ENCODE results near the gene ZIC5.

Gene ZIC5

GRCh38 chr13:99975626-99976025 is 4.1 kb upstream of the ZIC5 start:
- no peak for DNase-seq

GRCh38 chr13:99974939-99975561 is 3.5 kb upstream of the ZIC5 start:
- DNase-seq = no peak

GRCh38 chr13:99974296-99974938 is 2.9 kb upstream of the ZIC5 start:
- no peak for DNase-seq

GRCh38 chr13:99973808-99974185 is 2.2 kb upstream of the ZIC5 start:
- DNase-seq = no peak

- no peak for DNase-seq
Observed at GRCh38 chr13:99973163-99973807, 1.7 kb upstream of the ZIC5 start.

GRCh38 chr13:99972190-99972731 is 694 bp upstream of the ZIC5 start:
- DNase-seq = no peak

- DNase-seq = no peak
Observed at GRCh38 chr13:99970651-99971575, 654 bp downstream of the ZIC5 start.

GRCh38 chr13:99969919-99970650 is 1.5 kb downstream of the ZIC5 start:
- peak; percentile 69 for DNase-seq

GRCh38 chr13:99969453-99969918 is 2.1 kb downstream of the ZIC5 start:
- no peak for DNase-seq

GRCh38 chr13:99968521-99969452 is 2.8 kb downstream of the ZIC5 start:
- DNase-seq = no peak

- DNase-seq = no peak
Observed at GRCh38 chr13:99967869-99968520, 3.6 kb downstream of the ZIC5 start.

- DNase-seq = no peak
Observed at GRCh38 chr13:99967498-99967868, 4.1 kb downstream of the ZIC5 start.

- DNase-seq = no peak
Observed at GRCh38 chr13:99966064-99966805, 5.3 kb downstream of the ZIC5 start.

- no peak for DNase-seq
Observed at GRCh38 chr13:99965329-99966000, 6.1 kb downstream of the ZIC5 start.

GRCh38 chr13:99963816-99964339 is 7.7 kb downstream of the ZIC5 start:
- DNase-seq = no peak

GRCh38 chr13:99962242-99962641 is 9.3 kb downstream of the ZIC5 start:
- no peak for DNase-seq

- no peak for DNase-seq
Observed at GRCh38 chr13:99961636-99962035, 9.9 kb downstream of the ZIC5 start.

GRCh38 chr13:99960663-99961311 is 10.8 kb downstream of the ZIC5 start:
- DNase-seq = no peak

Data from NCI-H446 treated with DMSO at 0.1 percent for 48 hours (cell line).